PC-9 (cell line): ENCODE data around the gene LHX8.

Source experiments
- EZH2 ChIP-seq: fragments of 200-600 bp; sonication (generic); IDR thresholded peaks from 2 replicates; pipeline ENCODE4 v1.8.0; 2017; ENCODE audit warnings: antibody characterized with exemption, low read depth
- TF ChIP-seq, protein P1 (sequence below): fragments of 200-600 bp; sonication (generic); conservative IDR thresholded peaks from 2 replicates; pipeline ENCODE4 v1.6.1; 2017; ENCODE audit warnings: mixed run types, antibody characterized with exemption, mild to moderate bottlenecking, moderate library complexity

GRCh38 chr1:75133750-75134646 lies at the start of gene LHX8:
- TF ChIP-seq, protein P1, sequence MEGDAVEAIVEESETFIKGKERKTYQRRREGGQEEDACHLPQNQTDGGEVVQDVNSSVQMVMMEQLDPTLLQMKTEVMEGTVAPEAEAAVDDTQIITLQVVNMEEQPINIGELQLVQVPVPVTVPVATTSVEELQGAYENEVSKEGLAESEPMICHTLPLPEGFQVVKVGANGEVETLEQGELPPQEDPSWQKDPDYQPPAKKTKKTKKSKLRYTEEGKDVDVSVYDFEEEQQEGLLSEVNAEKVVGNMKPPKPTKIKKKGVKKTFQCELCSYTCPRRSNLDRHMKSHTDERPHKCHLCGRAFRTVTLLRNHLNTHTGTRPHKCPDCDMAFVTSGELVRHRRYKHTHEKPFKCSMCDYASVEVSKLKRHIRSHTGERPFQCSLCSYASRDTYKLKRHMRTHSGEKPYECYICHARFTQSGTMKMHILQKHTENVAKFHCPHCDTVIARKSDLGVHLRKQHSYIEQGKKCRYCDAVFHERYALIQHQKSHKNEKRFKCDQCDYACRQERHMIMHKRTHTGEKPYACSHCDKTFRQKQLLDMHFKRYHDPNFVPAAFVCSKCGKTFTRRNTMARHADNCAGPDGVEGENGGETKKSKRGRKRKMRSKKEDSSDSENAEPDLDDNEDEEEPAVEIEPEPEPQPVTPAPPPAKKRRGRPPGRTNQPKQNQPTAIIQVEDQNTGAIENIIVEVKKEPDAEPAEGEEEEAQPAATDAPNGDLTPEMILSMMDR: no peak
- no peak for TF ChIP-seq EZH2
